Smooth muscle cell of bladder (primary cell): ENCODE results near the gene NGRN. TPM values are rescaled to one million over a fixed set of nuclear protein-coding genes. Genes with fewer than 3 reads are reported as not detected.

Source experiments
- total RNA-seq: library from RNA; depleted of rRNA; stranded (reverse); fragments of >200 nt; gene quantifications from 2 replicates; pipeline ENCODE4 v1.2.3, GENCODE V29; 2014

NGRN gene
- 67.6 and 87.6 TPM in 2 replicates for total RNA-seq

DNA sequence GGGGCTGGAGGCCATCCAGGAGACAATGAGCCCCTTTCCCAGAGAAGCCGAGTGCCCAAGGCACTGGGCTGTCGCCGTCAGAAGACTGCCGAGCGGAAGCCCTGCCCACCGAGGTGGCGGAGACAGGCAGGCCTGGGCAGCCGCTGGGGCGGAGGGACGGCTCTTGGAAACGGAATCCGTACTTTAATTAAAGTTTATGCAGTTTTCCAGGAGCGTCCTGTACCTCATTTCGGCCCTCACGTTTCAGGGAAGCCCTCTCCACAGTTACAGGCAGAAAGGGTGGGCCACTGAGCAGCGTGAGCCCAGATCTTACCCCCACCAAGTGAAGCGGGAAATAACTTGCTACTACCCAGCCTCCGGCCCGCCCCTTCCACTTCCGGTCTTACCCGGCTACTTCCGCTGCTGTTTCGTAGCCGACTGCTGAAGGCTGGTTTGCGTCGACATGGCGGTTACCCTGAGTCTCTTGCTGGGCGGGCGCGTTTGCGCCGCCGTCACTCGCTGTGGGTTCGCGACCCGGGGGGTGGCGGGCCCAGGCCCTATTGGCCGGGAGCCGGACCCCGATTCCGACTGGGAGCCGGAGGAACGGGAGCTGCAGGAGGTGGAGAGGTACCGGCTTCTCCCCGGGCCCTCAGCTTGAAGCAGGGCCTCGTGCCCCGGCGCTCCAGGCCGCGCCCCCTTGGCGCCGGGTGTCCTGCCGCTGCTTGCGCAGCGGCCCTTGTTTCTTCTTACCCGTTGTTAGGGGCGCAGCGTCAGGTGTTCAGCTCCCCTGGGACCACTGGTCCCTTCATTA, at the start of gene NGRN:
Gene NGRN, plus strand, starts transcription at position 402 of the 790 bp plus-strand sequence. Its CDS starts 41 bp downstream, at position 443.

GRCh38 chr15:90233387-90234095, 31.9 kb upstream of the NGRN start, which contains the start of gene CIB1:
Gene CIB1, minus strand, starts transcription at chr15:90233941. Its CDS starts 56 bp downstream, at chr15:90233885.

GRCh38 chr15:90234096-90234988, 31.1 kb upstream of the NGRN start, which contains the start of gene GDPGP1:
Gene GDPGP1, plus strand, starts transcription at chr15:90234209. Its CDS starts 6,700 bp downstream, at chr15:90240909.

GRCh38 chr15:90249203-90249863, 16.1 kb upstream of the NGRN start, which contains the start of gene TTLL13:
Gene TTLL13, plus strand, starts transcription at chr15:90249556. Its CDS starts 1,075 bp downstream, at chr15:90250631.

Other genes with a start within 250 kb of the NGRN start
- gene IDH2, start 163.2 kb upstream of the NGRN start, total RNA-seq, result 71.6 and 75.5 TPM in 2 replicates
- 28.3 and 29.1 TPM in 2 replicates for gene SEMA4B, start 64.3 kb upstream of the NGRN start, total RNA-seq
- 41.2 and 46.6 TPM in 2 replicates for gene CIB1, start 31.7 kb upstream of the NGRN start, total RNA-seq
- gene GDPGP1, start 31.5 kb upstream of the NGRN start, total RNA-seq, result 7.2 and 8.5 TPM in 2 replicates
- gene TTLL13, start 16.1 kb upstream of the NGRN start, total RNA-seq, result 0.09 and 0.14 TPM in 2 replicates
- gene ZNF774, start 86.6 kb downstream of the NGRN start, total RNA-seq, result 0.57 and 1.1 TPM in 2 replicates
- 149 and 183 TPM in 2 replicates for gene IQGAP1, start 122.6 kb downstream of the NGRN start, total RNA-seq